LNCaP clone FGC (cell line): Measurements from ENCODE around the gene VEZF1.

Experiments
- DNase-seq: peaks from one replicate; pipeline ENCODE4 v3.0.0-alpha.2; 2011; ENCODE audit warnings: low read depth
- H3K4me3 ChIP-seq: 2 replicates; pipeline ENCODE4 v1.5.1; 2011; ENCODE audit warnings: mild to moderate bottlenecking, low read depth, low read length, control low read depth
- TF ChIP-seq, protein P1 (sequence below): IDR thresholded peaks from 2 replicates; pipeline ENCODE4 v1.5.1; 2012; ENCODE audit warnings: mild to moderate bottlenecking; ENCODE audit not compliant: control insufficient read depth, insufficient read depth; ENCODE audit errors: extremely low read depth

VEZF1 gene

GRCh38 chr17:58010067-58010799 lies 22.2 kb upstream of the VEZF1 start:
- TF ChIP-seq, protein P1, sequence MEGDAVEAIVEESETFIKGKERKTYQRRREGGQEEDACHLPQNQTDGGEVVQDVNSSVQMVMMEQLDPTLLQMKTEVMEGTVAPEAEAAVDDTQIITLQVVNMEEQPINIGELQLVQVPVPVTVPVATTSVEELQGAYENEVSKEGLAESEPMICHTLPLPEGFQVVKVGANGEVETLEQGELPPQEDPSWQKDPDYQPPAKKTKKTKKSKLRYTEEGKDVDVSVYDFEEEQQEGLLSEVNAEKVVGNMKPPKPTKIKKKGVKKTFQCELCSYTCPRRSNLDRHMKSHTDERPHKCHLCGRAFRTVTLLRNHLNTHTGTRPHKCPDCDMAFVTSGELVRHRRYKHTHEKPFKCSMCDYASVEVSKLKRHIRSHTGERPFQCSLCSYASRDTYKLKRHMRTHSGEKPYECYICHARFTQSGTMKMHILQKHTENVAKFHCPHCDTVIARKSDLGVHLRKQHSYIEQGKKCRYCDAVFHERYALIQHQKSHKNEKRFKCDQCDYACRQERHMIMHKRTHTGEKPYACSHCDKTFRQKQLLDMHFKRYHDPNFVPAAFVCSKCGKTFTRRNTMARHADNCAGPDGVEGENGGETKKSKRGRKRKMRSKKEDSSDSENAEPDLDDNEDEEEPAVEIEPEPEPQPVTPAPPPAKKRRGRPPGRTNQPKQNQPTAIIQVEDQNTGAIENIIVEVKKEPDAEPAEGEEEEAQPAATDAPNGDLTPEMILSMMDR = no peak
- no peak overlapping the region for H3K4me3 ChIP-seq
- no peak for DNase-seq

DNA sequence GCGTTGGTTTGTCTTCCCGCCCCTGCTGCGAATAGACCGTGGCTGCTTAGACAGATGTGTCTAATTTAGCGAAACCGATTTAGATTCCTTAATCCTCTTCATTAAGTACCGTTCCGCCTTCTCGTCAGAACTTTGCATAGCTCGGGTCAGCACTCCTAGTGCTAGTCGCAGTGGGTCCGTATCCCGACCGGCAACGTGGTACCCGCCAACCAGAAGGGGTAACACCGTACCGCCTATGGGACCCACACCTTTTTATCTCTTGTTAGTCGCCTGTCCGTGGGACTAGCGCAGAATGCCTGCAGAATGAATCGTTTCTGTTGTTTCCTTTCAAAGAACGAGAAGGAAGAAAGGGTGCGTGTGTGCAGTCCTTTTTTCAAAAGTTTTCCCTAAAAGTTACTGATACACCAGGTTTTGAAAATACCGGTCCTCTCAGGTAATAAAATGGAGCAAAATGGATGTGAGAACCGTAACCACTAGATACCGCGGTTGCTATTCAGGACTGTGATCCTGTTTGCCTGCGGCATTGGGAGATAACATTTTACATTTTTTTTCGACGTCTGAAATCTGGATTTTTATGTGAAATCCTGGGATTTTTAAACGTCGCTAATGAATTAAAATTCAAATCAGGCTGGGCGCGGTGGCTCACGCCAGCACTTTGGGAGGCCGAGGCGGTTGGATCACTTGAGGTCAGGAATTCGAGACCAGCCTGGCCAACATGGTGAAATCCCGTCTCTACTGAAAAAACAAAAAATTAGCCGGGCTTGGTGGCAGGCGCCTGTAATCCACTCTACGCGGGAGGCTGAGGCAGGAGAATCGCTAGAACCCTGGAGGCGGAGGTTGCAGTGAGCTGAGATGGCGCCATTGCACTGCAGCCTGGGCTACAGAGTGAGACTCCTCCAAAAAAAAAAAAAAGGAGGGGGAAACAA lies 20.0 kb upstream of the VEZF1 start:
- DNase-seq = no peak
- TF ChIP-seq, protein P1 = no peak

DNA sequence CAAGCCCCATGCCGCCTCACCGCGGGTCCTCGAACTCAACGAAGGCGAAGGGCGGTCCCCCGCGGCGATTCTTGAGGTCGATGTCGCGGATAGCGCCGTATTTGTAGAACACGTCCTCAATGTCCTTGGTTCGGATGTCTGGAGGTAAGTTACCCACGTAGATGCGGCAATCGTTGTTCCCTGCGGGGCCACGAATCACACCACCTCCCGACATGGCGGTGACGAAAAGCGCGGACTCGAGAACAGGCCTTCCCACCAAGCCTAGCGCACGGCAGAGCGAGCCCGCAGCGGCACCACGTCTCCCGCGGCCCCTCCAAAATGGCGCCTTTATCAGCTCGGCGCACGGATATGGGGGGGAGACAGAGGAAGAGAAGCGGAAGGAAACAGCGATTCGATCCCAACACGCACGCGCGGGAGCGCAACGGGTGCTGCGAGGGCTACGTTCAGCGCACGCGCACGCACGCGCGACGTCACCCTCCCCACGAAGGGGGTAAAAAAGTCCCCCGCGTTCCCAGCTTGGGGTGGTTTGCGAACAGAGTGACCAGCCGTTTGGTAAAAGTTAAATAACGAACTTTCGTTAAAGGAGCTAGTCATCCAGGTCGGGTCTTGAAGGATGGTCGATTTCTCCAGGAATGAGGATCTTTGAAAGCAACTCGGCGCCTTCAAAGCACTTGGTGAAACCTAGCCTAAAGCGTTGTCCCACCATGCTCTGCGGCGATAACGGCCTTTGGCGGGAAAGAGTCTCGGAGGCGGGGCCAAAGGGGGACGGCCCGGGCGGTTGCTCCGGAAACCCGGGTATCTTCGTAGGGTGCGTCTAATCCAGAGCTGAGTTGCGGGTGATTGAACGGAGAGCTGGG lies 19.1 kb upstream of the VEZF1 start, which contains the start of gene SRSF1:
Gene SRSF1 (minus strand): TSS at position 323 of the 857 bp plus-strand sequence. CDS start 109 bp downstream, at position 214.
- TF ChIP-seq, protein P1 = no peak
- peak; percentile 95 for DNase-seq
- H3K4me3 ChIP-seq = peak within 1 kb of the TSS; percentile 82

More for the DNA sequence above, 20.0 kb upstream of the VEZF1 start:
- peak overlapping the region; percentile 82 for H3K4me3 ChIP-seq

- peak overlapping the region; percentile 82 for H3K4me3 ChIP-seq
- DNase-seq = no peak
- TF ChIP-seq, protein P1 = no peak
These were observed 18.5 kb upstream of the VEZF1 start for GRCh38 chr17:58006560-58006923.

DNA sequence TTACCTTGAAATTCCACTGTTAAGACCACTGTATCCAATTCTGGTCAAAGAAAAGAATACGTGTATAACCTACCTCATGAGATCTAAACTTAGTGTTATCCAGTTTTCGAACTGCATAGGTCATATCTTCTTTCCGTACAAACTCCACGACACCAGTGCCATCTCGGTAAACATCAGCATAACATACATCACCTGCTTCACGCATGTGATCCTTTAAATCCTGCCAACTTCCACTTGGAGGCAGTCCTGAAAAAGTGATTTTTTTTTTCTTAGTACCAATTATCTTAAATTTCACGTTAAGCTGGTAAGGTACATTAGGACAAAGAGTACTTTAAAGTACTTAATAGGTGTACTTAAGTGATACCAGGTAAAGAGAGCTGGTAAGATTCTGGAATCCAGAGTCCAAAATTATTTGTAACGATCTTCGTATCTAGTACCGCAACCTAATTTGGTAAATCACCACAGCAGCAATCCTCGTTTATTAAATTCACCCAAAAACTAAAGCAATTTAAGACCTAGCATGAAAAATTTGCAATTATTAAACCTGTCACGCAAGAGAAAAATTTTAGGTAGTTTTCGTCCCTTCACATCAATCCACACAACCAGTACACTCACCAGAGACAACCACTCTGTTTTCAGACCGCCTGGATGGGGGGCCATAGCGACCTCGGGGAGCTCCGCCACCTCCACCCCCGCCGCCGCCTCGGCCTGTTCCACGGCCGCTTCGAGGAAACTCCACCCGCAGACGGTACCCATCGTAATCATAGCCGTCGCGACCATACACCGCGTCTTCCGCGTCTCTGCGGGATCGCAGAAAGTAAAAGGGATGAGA lies 17.9 kb upstream of the VEZF1 start:
- DNase-seq = peak; percentile 57
- peak overlapping the region; percentile 82 for H3K4me3 ChIP-seq
- TF ChIP-seq, protein P1 = no peak

DNA sequence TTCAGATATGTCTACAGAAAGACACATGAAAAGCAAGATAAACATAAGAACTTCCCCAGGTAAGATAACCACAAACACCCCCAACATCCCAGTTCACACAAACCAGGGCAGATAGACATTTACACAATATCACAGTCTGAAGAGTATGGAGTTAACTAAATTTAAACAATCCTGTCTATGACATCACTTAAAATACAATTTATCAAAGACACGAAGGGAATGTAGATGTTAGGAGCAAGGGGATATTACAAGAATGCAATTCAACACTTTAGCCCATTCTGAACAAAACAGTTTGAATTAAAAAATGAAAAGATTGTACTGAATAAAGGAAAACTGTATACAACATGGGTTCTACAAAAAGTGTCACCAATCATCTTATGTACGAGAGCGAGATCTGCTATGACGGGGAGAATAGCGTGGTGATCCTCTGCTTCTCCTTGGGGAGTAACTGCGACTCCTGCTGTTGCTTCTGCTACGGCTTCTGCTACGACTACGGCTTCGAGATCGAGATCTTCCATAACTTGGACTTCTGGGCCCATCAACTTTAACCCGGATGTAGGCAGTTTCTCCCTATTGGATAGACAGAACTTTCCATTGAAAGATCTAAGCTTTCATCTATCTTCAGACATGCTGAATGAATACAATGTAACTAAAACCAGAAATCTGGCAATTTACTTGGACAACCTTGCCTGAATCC lies 17.1 kb upstream of the VEZF1 start:
- peak overlapping the region; percentile 82 for H3K4me3 ChIP-seq
- DNase-seq = no peak
- TF ChIP-seq, protein P1 = no peak
